Measurements from ENCODE around the gene ADIPOR1. TPM values are rescaled to one million over a fixed set of nuclear protein-coding genes. Genes with fewer than 3 reads are reported as not detected.
A peak's percentile ranks its signal among the peaks of the same experiment; 100 is the strongest.
"Not testable (repeated sequence)": the region's sequence is repeated elsewhere in the genome, so short reads cannot be mapped to it uniquely, and the experiment has no call there.

The ADIPOR1 gene
- 126 TPM for total RNA-seq
- long read RNA-seq, transcript ADIPOR1-201 (8 exons, 2,177 nt) = major isoform, 472 of 522 reads
- long read RNA-seq, transcript ADIPOR1-205 (3 exons, 2,109 nt) = minor isoform, 6 of 522 reads
- long read RNA-seq, partial matches to known transcripts = 14 of 522 reads
- long read RNA-seq, other reads (novel, unspliced or antisense) = 30 of 522 reads

GRCh38 chr1:202957733-202958543, at the start of gene ADIPOR1:
Gene ADIPOR1 (minus strand): TSS chr1:202958312. CDS start chr1:202951070, 7,242 bp downstream.
- peaks cover 10% of the 10 kb centered on the region for H3K36me3 ChIP-seq
- peaks cover 51% of the 10 kb centered on the region for H3K4me1 ChIP-seq
- ATAC-seq (peak; percentile 99), DNase-seq (peak; percentile 97)
- peak within 1 kb of the TSS; percentile 97 for H3K4me3 ChIP-seq
- peak within 1 kb of the TSS; percentile 98 for H3K27ac ChIP-seq
- TF ChIP-seq CTCF (IDR thresholded peaks at IDR 0.05) = peak; percentile 37
- intact Hi-C loops (cut with DNase I) = no loop called here
- H3K9me3 ChIP-seq = no peaks in the 10 kb centered on the region
- no peaks in the 10 kb centered on the region for H3K27me3 ChIP-seq

- peak within 1 kb of the TSS; percentile 90 for H3K27ac ChIP-seq
- H3K36me3 ChIP-seq = peaks cover 34% of the 10 kb centered on the region
- H3K4me1 ChIP-seq = peaks cover 19% of the 10 kb centered on the region
- intact Hi-C loops (cut with DNase I) = no loop called here
- DNase-seq = peak; percentile 98
- no peak for TF ChIP-seq CTCF (IDR thresholded peaks at IDR 0.05)
- peak within 1 kb of the TSS; percentile 85 for H3K4me3 ChIP-seq
- no peaks in the 10 kb centered on the region for H3K9me3 ChIP-seq
- peak; percentile 98 for ATAC-seq
- no peaks in the 10 kb centered on the region for H3K27me3 ChIP-seq
Observed at GRCh38 chr1:203006948-203007871, 49.1 kb upstream of the ADIPOR1 start, which contains the start of gene TMEM183A. Gene TMEM183A (plus strand): TSS chr1:203007374. CDS start chr1:203007466, 92 bp downstream.

GRCh38 chr1:203005395-203006142, 47.5 kb upstream of the ADIPOR1 start:
- H3K9me3 ChIP-seq; ATAC-seq; H3K27me3 ChIP-seq; DNase-seq; H3K27ac ChIP-seq; intact Hi-C loops (cut with DNase I): not testable (repeated sequence)
- H3K36me3 ChIP-seq = peaks cover 21% of the 10 kb centered on the region
- H3K4me3 ChIP-seq = peak overlapping the region; percentile 85
- peaks cover 19% of the 10 kb centered on the region for H3K4me1 ChIP-seq

- H3K27me3 ChIP-seq = no peaks in the 10 kb centered on the region
- intact Hi-C loops (cut with DNase I) = no loop called here
- ATAC-seq = no peak
- no peaks in the 10 kb centered on the region for H3K36me3 ChIP-seq
- DNase-seq = no peak
- TF ChIP-seq CTCF (IDR thresholded peaks at IDR 0.05) = no peak
- no peak overlapping the region for H3K4me3 ChIP-seq
- H3K27ac ChIP-seq = no peak overlapping the region
- peaks cover 2% of the 10 kb centered on the region for H3K4me1 ChIP-seq
- no peaks in the 10 kb centered on the region for H3K9me3 ChIP-seq
Observed at GRCh38 chr1:203002951-203003350, 44.8 kb upstream of the ADIPOR1 start.

GRCh38 chr1:203001986-203002385, 43.9 kb upstream of the ADIPOR1 start:
- H3K27me3 ChIP-seq = no peaks in the 10 kb centered on the region
- no peaks in the 10 kb centered on the region for H3K4me1 ChIP-seq
- no peak for TF ChIP-seq CTCF (IDR thresholded peaks at IDR 0.05)
- intact Hi-C loops (cut with DNase I) = no loop called here
- H3K36me3 ChIP-seq = no peaks in the 10 kb centered on the region
- no peak overlapping the region for H3K27ac ChIP-seq
- no peak overlapping the region for H3K4me3 ChIP-seq
- no peaks in the 10 kb centered on the region for H3K9me3 ChIP-seq
- DNase-seq (no peak), ATAC-seq (no peak)
